ENCODE data around the gene RCBTB1. TPM values are rescaled to one million over a fixed set of nuclear protein-coding genes. Genes with fewer than 3 reads are reported as not detected.
"Not testable (repeated sequence)": the region's sequence is repeated elsewhere in the genome, so short reads cannot be mapped to it uniquely, and the experiment has no call there.

Gene RCBTB1
- total and polyA plus RNA-seq, 2 donors: 10.6 to 13.1 TPM

DNA sequence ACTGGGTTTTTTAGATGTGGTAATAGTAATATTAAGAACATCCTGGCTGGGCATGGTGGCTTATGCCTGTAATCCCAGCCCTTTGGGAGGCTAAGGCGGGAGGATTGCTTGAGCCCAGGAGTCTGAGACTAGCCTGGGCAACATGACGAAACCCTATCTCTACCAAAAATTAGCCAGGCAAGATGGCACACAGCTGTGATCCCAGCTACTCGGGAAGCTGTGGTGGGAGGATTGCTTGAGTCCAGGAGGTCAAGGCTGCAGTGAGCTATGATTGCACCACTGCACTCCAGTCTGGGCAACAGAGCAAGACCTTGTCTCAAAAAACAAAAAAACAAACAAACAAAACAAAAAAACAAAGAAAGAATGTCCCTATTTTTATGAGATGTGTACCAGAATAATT lies 5.4 kb upstream of the RCBTB1 start:
- 81% methylated on average over 3 of the region's 3 CpGs for WGBS
- not testable (repeated sequence) for H3K4me3 ChIP-seq (ENCODE audit: low read depth, low read length); DNase-seq (ENCODE audit: extremely low spot score); H3K4me1 ChIP-seq (ENCODE audit: insufficient read depth); H3K36me3 ChIP-seq (ENCODE audit: insufficient read depth); H3K27ac ChIP-seq (ENCODE audit: low read depth)

DNA sequence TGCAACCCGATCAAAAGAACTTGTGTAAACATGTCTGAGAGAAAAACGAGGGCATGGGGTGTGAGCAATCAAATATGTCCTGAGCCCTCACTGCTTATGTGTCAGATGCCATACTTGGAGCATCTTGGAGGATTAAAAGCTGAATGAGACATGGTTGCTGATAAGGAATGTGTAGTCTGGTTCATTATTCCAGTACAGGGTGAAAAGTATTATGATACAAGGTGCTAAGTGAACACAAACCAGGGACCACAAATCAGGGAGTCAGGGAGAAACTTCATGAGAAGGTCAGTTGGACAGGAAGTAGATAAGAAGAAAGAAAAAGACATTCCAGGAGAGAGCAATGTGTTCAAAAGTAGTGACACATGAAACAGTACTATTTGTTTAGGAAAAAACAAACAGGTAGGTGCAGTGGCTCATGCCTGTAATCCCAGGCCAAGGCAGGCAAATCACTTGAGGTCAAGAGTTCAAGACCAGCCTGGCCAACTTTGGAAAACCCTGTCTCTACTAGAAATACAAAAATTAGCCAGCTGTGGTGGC lies 2.0 kb upstream of the RCBTB1 start:
- 45% methylated on average over 2 of the region's 2 CpGs for WGBS
- Histone ChIP-seq H3K36me3 (ENCODE audit: insufficient read depth) (no peaks in the 10 kb centered on the region), H3K4me3 (ENCODE audit: low read depth, low read length) (no peak overlapping the region), H3K4me1 (ENCODE audit: insufficient read depth) (no peaks in the 10 kb centered on the region), H3K27ac (ENCODE audit: low read depth) (no peak overlapping the region)
- DNase-seq (ENCODE audit: extremely low spot score): no peak

DNA sequence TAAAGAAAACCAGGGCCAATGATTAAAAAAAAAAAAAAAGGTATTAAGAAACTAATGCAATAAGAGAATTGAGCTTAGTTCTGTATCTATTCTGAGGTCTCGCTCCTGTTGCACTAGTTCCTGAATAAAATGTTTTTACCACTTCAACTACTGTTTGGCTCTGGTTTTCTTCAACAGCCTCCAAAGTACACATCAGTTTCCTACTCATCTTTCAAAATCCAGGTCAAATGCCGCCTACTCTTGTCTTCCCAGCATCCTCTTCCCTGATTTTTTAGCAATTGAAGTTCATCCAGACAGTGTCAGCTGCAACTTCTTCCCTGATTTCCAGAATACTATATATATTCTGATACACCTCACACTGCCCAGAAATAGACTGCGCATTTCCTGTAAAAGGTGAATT lies 1.4 kb upstream of the RCBTB1 start:
- WGBS: 88% methylated on average over 3 of the region's 3 CpGs
- H3K4me3 ChIP-seq (ENCODE audit: low read depth, low read length): no peak overlapping the region
- DNase-seq (ENCODE audit: extremely low spot score): no peak
- no peaks in the 10 kb centered on the region for H3K4me1 ChIP-seq (ENCODE audit: insufficient read depth)
- no peak overlapping the region for H3K27ac ChIP-seq (ENCODE audit: low read depth)
- H3K36me3 ChIP-seq (ENCODE audit: insufficient read depth): no peaks in the 10 kb centered on the region

DNA sequence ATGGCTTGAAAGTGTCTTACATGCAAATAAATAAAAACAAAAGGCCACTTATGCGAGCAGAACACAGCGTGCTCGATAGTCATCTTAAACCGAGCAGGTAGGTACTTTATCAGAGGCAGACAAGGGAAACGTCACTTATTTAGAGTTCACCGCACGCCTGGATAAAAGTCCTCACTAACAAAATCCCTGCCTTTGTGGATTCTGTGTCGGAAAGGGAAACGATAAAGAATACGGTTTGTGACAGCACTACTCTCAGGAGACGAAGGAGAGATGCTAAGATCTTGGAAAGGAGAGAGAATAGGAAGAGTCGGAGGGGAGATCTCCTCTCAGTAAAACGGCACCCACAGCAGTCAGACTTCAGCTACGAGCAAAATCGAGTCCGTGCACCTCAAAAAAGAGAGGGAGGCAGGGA lies 581 bp downstream of the RCBTB1 start:
- WGBS: under 1% methylated on average over 16 of the region's 16 CpGs
- Histone ChIP-seq H3K27ac (ENCODE audit: low read depth) (peak overlapping the region; percentile 25), H3K4me3 (ENCODE audit: low read depth, low read length) (peak overlapping the region; percentile 89), H3K4me1 (ENCODE audit: insufficient read depth) (no peaks in the 10 kb centered on the region), H3K36me3 (ENCODE audit: insufficient read depth) (no peaks in the 10 kb centered on the region)
- no peak for DNase-seq (ENCODE audit: extremely low spot score)

GRCh38 chr13:49580980-49581680 lies 4.2 kb downstream of the RCBTB1 start:
- Histone ChIP-seq H3K36me3 (ENCODE audit: insufficient read depth) (no peaks in the 10 kb centered on the region), H3K27ac (ENCODE audit: low read depth) (no peak overlapping the region), H3K4me3 (ENCODE audit: low read depth, low read length) (no peak overlapping the region), H3K4me1 (ENCODE audit: insufficient read depth) (no peaks in the 10 kb centered on the region)
- no peak for DNase-seq (ENCODE audit: extremely low spot score)
- 92% methylated on average over 5 of the region's 5 CpGs for WGBS

- Histone ChIP-seq H3K27ac (ENCODE audit: low read depth) (no peak overlapping the region), H3K4me1 (ENCODE audit: insufficient read depth) (no peaks in the 10 kb centered on the region), H3K36me3 (ENCODE audit: insufficient read depth) (no peaks in the 10 kb centered on the region), H3K4me3 (ENCODE audit: low read depth, low read length) (no peak overlapping the region)
- WGBS: 97% methylated on average over 3 of the region's 3 CpGs
- DNase-seq (ENCODE audit: extremely low spot score): no peak
Observed at GRCh38 chr13:49579501-49579900, 5.9 kb downstream of the RCBTB1 start.

DNA sequence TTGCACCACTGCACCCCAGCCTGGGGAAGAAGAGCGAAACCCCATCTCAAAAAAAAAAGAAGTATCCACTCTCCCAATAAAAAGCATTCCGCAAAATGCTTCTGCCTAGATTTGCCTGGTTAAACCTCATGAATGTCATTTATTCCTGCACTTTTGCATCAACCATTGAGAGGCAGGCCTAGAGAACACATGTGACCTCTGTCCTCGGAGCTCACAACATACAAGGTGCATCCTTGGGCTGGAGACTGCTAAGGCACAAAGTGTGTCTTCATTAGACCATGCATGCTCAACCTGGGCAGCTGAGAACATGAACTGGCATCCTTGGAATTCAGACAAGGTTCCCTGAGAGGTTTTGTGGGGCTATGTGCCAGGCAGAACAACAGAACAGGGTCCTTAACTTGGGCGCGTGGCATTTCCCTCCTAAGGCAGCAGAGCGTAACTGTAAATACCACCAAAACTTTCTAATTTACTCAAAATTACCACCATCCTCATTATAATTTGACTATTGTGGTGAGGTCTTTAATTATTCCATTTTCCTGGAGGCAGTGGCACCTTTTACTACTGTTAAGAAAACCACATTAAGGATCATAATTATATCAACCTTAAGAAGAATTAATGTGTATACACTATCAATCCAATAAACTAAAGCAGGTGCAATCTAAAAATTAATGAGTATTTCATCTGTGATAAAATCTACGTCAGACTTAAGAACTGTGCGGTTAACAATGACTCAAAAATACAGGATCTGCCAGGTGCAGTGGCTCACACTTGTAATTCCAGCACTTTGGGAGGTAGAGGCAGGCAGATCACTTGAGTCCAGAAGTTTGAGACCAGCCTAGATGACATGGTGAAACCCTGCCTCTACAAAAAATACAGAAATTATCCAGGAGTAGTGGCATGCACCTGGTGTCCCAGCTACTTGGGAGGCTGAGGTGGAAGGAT lies 13.8 kb downstream of the RCBTB1 start:
- H3K36me3 ChIP-seq (ENCODE audit: insufficient read depth): no peaks in the 10 kb centered on the region
- DNase-seq (ENCODE audit: extremely low spot score): no peak
- H3K4me3 ChIP-seq (ENCODE audit: low read depth, low read length): no peak overlapping the region
- 93% methylated on average over 8 of the region's 8 CpGs for WGBS
- no peaks in the 10 kb centered on the region for H3K4me1 ChIP-seq (ENCODE audit: insufficient read depth)
- H3K27ac ChIP-seq (ENCODE audit: low read depth): no peak overlapping the region

DNA sequence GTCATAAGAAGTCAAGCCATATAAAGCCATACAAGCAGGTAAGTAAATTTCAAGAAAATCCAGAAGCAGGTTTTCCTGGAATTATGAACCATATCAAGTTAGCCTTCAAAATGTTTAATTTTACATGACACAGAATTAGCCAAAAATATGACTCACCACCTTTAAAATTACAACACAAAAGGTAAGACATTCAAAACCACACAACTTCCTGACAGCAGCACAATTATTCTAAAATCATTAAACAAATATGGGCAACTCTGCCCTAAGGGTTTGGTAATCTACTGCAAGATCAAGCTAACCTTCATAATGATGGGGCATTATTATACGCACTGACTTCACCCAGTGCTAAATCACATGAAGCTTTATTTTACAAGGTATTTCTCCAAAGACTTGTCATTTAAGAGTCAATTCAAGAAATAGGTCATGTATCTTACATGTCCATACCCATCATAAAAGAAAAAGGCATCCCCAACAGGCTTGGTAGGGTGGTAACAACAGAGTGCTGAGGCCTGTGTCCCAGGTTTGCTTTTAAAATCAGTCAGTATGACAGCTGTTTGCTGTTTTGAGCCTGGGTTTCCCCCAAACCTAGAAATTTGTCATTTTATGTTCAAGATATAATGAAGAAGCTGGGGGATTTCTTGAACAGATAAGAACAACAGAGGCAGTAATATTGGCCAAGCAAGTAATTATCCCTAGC lies 15.2 kb downstream of the RCBTB1 start:
- no peaks in the 10 kb centered on the region for H3K4me1 ChIP-seq (ENCODE audit: insufficient read depth)
- WGBS: 86% methylated on average over 1 of the region's 1 CpG
- no peak for DNase-seq (ENCODE audit: extremely low spot score)
- H3K27ac ChIP-seq (ENCODE audit: low read depth): no peak overlapping the region
- H3K4me3 ChIP-seq (ENCODE audit: low read depth, low read length): no peak overlapping the region
- no peaks in the 10 kb centered on the region for H3K36me3 ChIP-seq (ENCODE audit: insufficient read depth)

DNA sequence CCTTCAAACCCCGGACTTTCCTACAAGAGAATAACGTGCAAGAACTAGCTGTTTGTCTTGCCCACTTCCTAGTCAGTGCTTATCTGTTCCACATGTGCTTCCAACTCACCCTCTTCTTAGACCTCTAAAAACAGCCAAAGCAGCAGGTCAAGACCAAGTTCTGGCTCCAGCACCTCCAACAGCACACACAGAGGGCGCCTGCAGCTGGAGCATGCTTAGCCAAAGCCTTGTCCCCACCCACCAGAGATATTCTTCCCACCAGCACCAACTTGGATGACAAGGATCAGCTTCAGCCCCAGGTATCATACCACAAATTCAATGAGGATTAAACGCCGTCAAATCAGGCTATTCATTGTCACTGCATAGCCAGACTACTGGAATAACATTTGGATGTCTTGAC lies 17.9 kb downstream of the RCBTB1 start:
- Histone ChIP-seq H3K36me3 (ENCODE audit: insufficient read depth) (no peaks in the 10 kb centered on the region), H3K27ac (ENCODE audit: low read depth) (no peak overlapping the region), H3K4me3 (ENCODE audit: low read depth, low read length) (no peak overlapping the region), H3K4me1 (ENCODE audit: insufficient read depth) (no peaks in the 10 kb centered on the region)
- DNase-seq (ENCODE audit: extremely low spot score): no peak
- WGBS: 92% methylated on average over 5 of the region's 5 CpGs

DNA sequence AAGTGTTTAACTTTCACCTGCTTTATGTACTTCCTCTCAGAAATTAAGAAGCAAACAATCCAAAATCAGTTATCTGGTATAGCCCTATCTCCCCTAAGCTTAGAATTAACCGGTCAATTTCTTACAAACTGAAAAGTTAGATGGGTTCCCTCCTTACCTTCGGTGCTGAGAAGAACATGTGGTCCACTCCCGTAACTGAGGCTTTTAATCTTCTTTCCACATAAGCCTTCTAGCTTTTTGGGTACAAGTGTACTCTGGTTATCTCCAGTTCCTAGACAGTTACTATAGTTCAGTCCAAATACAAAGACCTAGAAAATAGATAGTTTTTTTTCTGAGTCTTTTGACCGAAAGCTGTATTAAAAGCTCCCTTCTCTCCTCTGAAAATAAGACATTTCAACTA lies 18.9 kb downstream of the RCBTB1 start:
- 97% methylated on average over 4 of the region's 4 CpGs for WGBS
- DNase-seq (ENCODE audit: extremely low spot score): no peak
- Histone ChIP-seq H3K27ac (ENCODE audit: low read depth) (no peak overlapping the region), H3K36me3 (ENCODE audit: insufficient read depth) (no peaks in the 10 kb centered on the region), H3K4me3 (ENCODE audit: low read depth, low read length) (no peak overlapping the region), H3K4me1 (ENCODE audit: insufficient read depth) (no peaks in the 10 kb centered on the region)

GRCh38 chr13:49565461-49565860 lies 19.9 kb downstream of the RCBTB1 start:
- not testable (repeated sequence) for H3K4me1 ChIP-seq (ENCODE audit: insufficient read depth); DNase-seq (ENCODE audit: extremely low spot score); H3K36me3 ChIP-seq (ENCODE audit: insufficient read depth); H3K4me3 ChIP-seq (ENCODE audit: low read depth, low read length); H3K27ac ChIP-seq (ENCODE audit: low read depth)
- 98% methylated on average over 24 of the region's 25 CpGs for WGBS

DNA sequence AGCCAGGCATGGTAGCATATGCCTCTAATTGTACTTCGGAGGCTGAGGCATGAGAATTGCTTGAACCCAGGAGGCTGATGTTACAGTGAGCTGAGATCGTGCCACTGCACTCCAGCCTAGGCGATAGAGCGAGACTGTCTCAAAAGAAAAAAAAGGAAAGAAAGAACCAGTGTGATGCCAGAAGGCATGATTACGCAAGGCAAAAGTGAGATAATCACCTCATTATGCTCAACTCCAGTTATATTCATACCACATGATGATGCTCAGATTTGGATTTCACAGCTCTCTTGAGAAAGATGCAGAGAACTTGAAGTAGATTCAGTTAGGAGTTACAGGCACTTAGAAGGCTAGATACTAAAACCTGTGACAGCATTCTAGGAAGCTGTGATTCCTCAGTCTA lies 21.8 kb downstream of the RCBTB1 start:
- H3K27ac ChIP-seq (ENCODE audit: low read depth): no peak overlapping the region
- H3K4me3 ChIP-seq (ENCODE audit: low read depth, low read length): no peak overlapping the region
- 76% methylated on average over 5 of the region's 5 CpGs for WGBS
- no peak for DNase-seq (ENCODE audit: extremely low spot score)
- peaks cover 2% of the 10 kb centered on the region for H3K36me3 ChIP-seq (ENCODE audit: insufficient read depth)
- no peaks in the 10 kb centered on the region for H3K4me1 ChIP-seq (ENCODE audit: insufficient read depth)

DNA sequence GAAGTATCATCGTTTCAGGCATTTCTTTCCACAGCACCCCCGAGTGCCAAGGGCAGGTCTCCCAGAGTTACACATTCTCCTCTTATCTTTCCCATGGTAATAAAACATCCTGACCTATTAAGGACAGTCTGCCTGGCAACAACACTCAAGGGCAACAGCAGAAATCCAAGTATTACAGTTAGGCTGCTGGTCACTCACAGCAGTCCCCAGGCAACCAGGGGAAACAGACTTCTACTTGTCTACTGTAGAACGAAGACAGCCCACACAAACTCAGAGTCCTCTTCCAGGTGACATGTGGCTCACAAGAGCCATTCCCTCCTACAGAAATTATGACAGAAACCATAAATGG lies 24.3 kb downstream of the RCBTB1 start:
- no peak overlapping the region for H3K4me3 ChIP-seq (ENCODE audit: low read depth, low read length)
- peaks cover 2% of the 10 kb centered on the region for H3K36me3 ChIP-seq (ENCODE audit: insufficient read depth)
- WGBS: 31% methylated on average over 3 of the region's 3 CpGs
- DNase-seq (ENCODE audit: extremely low spot score): no peak
- H3K4me1 ChIP-seq (ENCODE audit: insufficient read depth): no peaks in the 10 kb centered on the region
- H3K27ac ChIP-seq (ENCODE audit: low read depth): no peak overlapping the region
